Effector CD8-positive, alpha-beta T cell (primary cell): ENCODE results near the gene CYGB.

Source experiments
- DNase-seq: peaks from one replicate; lab custom pipeline; 2025; lab: John Stamatoyannopoulos, UW
- total RNA-seq, 4 experiments: gene quantifications; one replicate each; lab custom pipeline; 2026; lab: John Stamatoyannopoulos, UW

Gene CYGB
- 0 to 0.44 (median 0.06) reads per million in 4 experiments for total RNA-seq

- no peak for DNase-seq
These were observed at the start of gene CYGB for GRCh38 chr17:76537578-76538280. TSS of gene CYGB (minus strand) at chr17:76537709. CDS start at chr17:76537542, 167 bp downstream.

- no peak for DNase-seq
These were observed 49.4 kb upstream of the CYGB start for GRCh38 chr17:76586741-76587487.

GRCh38 chr17:76585649-76586593 lies 48.4 kb upstream of the CYGB start, which contains the start of gene ST6GALNAC2:
TSS of gene ST6GALNAC2 (minus strand) at chr17:76585860. CDS start at chr17:76585808, 52 bp downstream.
- no peak for DNase-seq

- DNase-seq = no peak
These were observed 47.6 kb upstream of the CYGB start for GRCh38 chr17:76585033-76585648.

GRCh38 chr17:76584427-76585032 lies 47.0 kb upstream of the CYGB start:
- no peak for DNase-seq

- DNase-seq = no peak
These were observed 45.2 kb upstream of the CYGB start for GRCh38 chr17:76582660-76583059.

- no peak for DNase-seq
These were observed 44.0 kb upstream of the CYGB start for GRCh38 chr17:76581515-76581914.

- no peak for DNase-seq
These were observed 41.8 kb upstream of the CYGB start for GRCh38 chr17:76579281-76579680.

- DNase-seq = no peak
These were observed 40.9 kb upstream of the CYGB start for GRCh38 chr17:76578376-76578775.

GRCh38 chr17:76577876-76578275 lies 40.4 kb upstream of the CYGB start:
- DNase-seq = no peak

- no peak for DNase-seq
These were observed 38.7 kb upstream of the CYGB start for GRCh38 chr17:76576189-76576588.

GRCh38 chr17:76575570-76575969 lies 38.1 kb upstream of the CYGB start:
- no peak for DNase-seq

- no peak for DNase-seq
These were observed 36.7 kb upstream of the CYGB start for GRCh38 chr17:76574166-76574565.

- DNase-seq = no peak
These were observed 35.6 kb upstream of the CYGB start for GRCh38 chr17:76573096-76573495.

GRCh38 chr17:76572201-76572910 lies 34.8 kb upstream of the CYGB start:
- DNase-seq = no peak

- DNase-seq = no peak
These were observed 33.5 kb upstream of the CYGB start for GRCh38 chr17:76570877-76571471.

GRCh38 chr17:76570457-76570856 lies 32.9 kb upstream of the CYGB start:
- DNase-seq = no peak

GRCh38 chr17:76569607-76570279 lies 32.2 kb upstream of the CYGB start:
- DNase-seq = no peak

- no peak for DNase-seq
These were observed 31.3 kb upstream of the CYGB start for GRCh38 chr17:76568811-76569221.
